Measurements from ENCODE around the gene GALNT17. TPM values are rescaled to one million over a fixed set of nuclear protein-coding genes. Genes with fewer than 3 reads are reported as not detected.
"Not testable (repeated sequence)": the region's sequence is repeated elsewhere in the genome, so short reads cannot be mapped to it uniquely, and the experiment has no call there.

The GALNT17 gene
- total RNA-seq, 1 donor from 2014 or later, result 3.9 TPM

- H3K4me1 Mint-ChIP-seq (ENCODE audit: low read depth), result no peaks in the 10 kb centered on the region
- no peak for DNase-seq (ENCODE audit: low spot score, unreplicated experiment)
- H3K27ac Mint-ChIP-seq, result no peak overlapping the region
- H3K4me3 Mint-ChIP-seq (ENCODE audit: low read depth), result no peak overlapping the region
- H3K27me3 Mint-ChIP-seq, result peaks cover 14% of the 10 kb centered on the region
- H3K9me3 Mint-ChIP-seq (ENCODE audit: low read depth), result no peaks in the 10 kb centered on the region
- TF ChIP-seq CTCF (IDR thresholded peaks at IDR 0.05; ENCODE audit: unreplicated experiment), result no peak
- H3K36me3 Mint-ChIP-seq (ENCODE audit: insufficient read depth), result no peaks in the 10 kb centered on the region
Observed at GRCh38 chr7:71731740-71732139, 599.8 kb downstream of the GALNT17 start.

GRCh38 chr7:71733107-71733870 is 601.3 kb downstream of the GALNT17 start:
- peak; percentile 94 for DNase-seq (ENCODE audit: low spot score, unreplicated experiment)
- peak; percentile 95 for TF ChIP-seq CTCF (IDR thresholded peaks at IDR 0.05; ENCODE audit: unreplicated experiment)
- Mint-ChIP-seq H3K9me3 (ENCODE audit: low read depth) (no peaks in the 10 kb centered on the region), H3K4me3 (ENCODE audit: low read depth) (peak overlapping the region; percentile 63), H3K27ac (no peak overlapping the region), H3K4me1 (ENCODE audit: low read depth) (no peaks in the 10 kb centered on the region), H3K27me3 (peaks cover 9% of the 10 kb centered on the region), H3K36me3 (ENCODE audit: insufficient read depth) (no peaks in the 10 kb centered on the region)

GRCh38 chr7:71735961-71736556 is 604.1 kb downstream of the GALNT17 start:
- TF ChIP-seq CTCF (IDR thresholded peaks at IDR 0.05; ENCODE audit: unreplicated experiment), result peak; percentile 91
- Mint-ChIP-seq H3K27ac (no peak overlapping the region), H3K4me3 (ENCODE audit: low read depth) (no peak overlapping the region), H3K27me3 (peaks cover 7% of the 10 kb centered on the region), H3K9me3 (ENCODE audit: low read depth) (no peaks in the 10 kb centered on the region), H3K36me3 (ENCODE audit: insufficient read depth) (no peaks in the 10 kb centered on the region), H3K4me1 (ENCODE audit: low read depth) (no peaks in the 10 kb centered on the region)
- peak; percentile 62 for DNase-seq (ENCODE audit: low spot score, unreplicated experiment)

GRCh38 chr7:71737931-71738540 is 606.1 kb downstream of the GALNT17 start:
- not testable (repeated sequence) for H3K9me3 Mint-ChIP-seq (ENCODE audit: low read depth); H3K36me3 Mint-ChIP-seq (ENCODE audit: insufficient read depth); H3K27me3 Mint-ChIP-seq

GRCh38 chr7:71739520-71740173 is 607.7 kb downstream of the GALNT17 start:
- no peak overlapping the region for H3K27ac Mint-ChIP-seq
- H3K4me1 Mint-ChIP-seq (ENCODE audit: low read depth), result no peaks in the 10 kb centered on the region
- no peaks in the 10 kb centered on the region for H3K27me3 Mint-ChIP-seq
- H3K36me3 Mint-ChIP-seq (ENCODE audit: insufficient read depth), result no peaks in the 10 kb centered on the region
- DNase-seq (ENCODE audit: low spot score, unreplicated experiment), result no peak
- no peak for TF ChIP-seq CTCF (IDR thresholded peaks at IDR 0.05; ENCODE audit: unreplicated experiment)
- no peak overlapping the region for H3K4me3 Mint-ChIP-seq (ENCODE audit: low read depth)
- peaks cover 3% of the 10 kb centered on the region for H3K9me3 Mint-ChIP-seq (ENCODE audit: low read depth)

More at GRCh38 chr7:71737931-71738540, 606.1 kb downstream of the GALNT17 start:
- not testable (repeated sequence) for H3K4me1 Mint-ChIP-seq (ENCODE audit: low read depth); H3K27ac Mint-ChIP-seq; H3K4me3 Mint-ChIP-seq (ENCODE audit: low read depth); DNase-seq (ENCODE audit: low spot score, unreplicated experiment)

Measured in progenitor cell of endocrine pancreas (in vitro differentiated cells).